Measurements from ENCODE around the gene TAMALIN.

DNA sequence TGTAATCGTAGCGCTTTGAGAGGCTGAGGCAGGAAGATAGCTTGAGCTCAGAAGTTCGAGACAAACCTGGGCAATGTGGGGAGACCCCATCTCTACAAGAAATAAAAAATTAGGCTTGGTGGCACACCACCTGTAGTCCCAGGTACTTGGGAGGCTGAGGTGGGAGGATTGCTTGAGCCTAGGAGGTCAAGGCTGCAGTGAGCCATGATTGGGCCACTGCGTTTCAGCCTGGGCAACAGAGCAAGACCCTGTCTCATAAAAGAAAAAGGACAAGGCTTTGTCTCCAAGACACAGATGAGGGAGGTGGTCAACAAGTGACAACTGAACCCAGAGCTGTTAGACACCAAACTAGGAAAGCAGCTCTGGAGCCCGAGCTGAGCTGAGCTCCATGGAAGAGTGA lies 14.5 kb upstream of the TAMALIN start:
- no peak for TF ChIP-seq CTCF (IDR thresholded peaks at IDR 0.05)
- TF ChIP-seq POLR2A (IDR thresholded peaks at IDR 0.05), result no peak
- no peak for TF ChIP-seq POLR2AphosphoS5 (IDR thresholded peaks at IDR 0.05)
- no peak for TF ChIP-seq EP300 (IDR thresholded peaks at IDR 0.05)

Data from stomach (tissue), 4 donors.